H9 (cell line): Measurements from ENCODE around the gene MYOF. TPM values are rescaled to one million over a fixed set of nuclear protein-coding genes. Genes with fewer than 3 reads are reported as not detected.
A peak's percentile ranks its signal among the peaks of the same experiment; 100 is the strongest.

ENCODE experiments used
- DNase-seq: peaks from one replicate; pipeline ENCODE4 v3.0.0-alpha.2; 2017
- H2AFZ ChIP-seq: one replicate; pipeline ENCODE4 v1.6.1; 2013; ENCODE audit warnings: mild to moderate bottlenecking, low read length, control low read depth, moderate library complexity
- H2AK5ac ChIP-seq: 2 replicates; pipeline ENCODE4 v1.6.1; 2013; ENCODE audit warnings: low read length, control low read depth, mixed read lengths; ENCODE audit not compliant: insufficient read length
- H2BK120ac ChIP-seq: one replicate; pipeline ENCODE4 v1.6.1; 2013; ENCODE audit warnings: low read depth, mild to moderate bottlenecking, low read length, control low read depth, inconsistent platforms; ENCODE audit not compliant: poor library complexity, severe bottlenecking
- H2BK12ac ChIP-seq: 2 replicates; pipeline ENCODE4 v1.6.1; 2013; ENCODE audit warnings: low read length, control low read depth, mixed read lengths, low read depth; ENCODE audit not compliant: insufficient read length
- H2BK15ac ChIP-seq: 2 replicates; pipeline ENCODE4 v1.6.1; 2013; ENCODE audit warnings: low read depth, low read length, control low read depth
- H2BK20ac ChIP-seq: one replicate; pipeline ENCODE4 v1.6.1; 2013; ENCODE audit warnings: low read depth, mild to moderate bottlenecking, low read length, control low read depth, inconsistent platforms; ENCODE audit not compliant: poor library complexity, severe bottlenecking
- H2BK5ac ChIP-seq: 2 replicates; pipeline ENCODE4 v1.6.1; 2013; ENCODE audit warnings: low read length, control low read depth, mixed read lengths; ENCODE audit not compliant: insufficient read length
- H3K14ac ChIP-seq: 2 replicates; pipeline ENCODE4 v1.6.1; 2013; ENCODE audit warnings: low read length, control low read depth; ENCODE audit not compliant: insufficient read depth
- H3K18ac ChIP-seq: 2 replicates; pipeline ENCODE4 v1.6.1; 2013; ENCODE audit warnings: low read depth, mild to moderate bottlenecking, mixed read lengths, low read length, control low read depth; ENCODE audit not compliant: insufficient read length
- H3K23ac ChIP-seq: 2 replicates; pipeline ENCODE4 v1.6.1; 2013; ENCODE audit warnings: low read length, control low read depth, mixed read lengths, low read depth; ENCODE audit not compliant: insufficient read length
- H3K23me2 ChIP-seq: 2 replicates; pipeline ENCODE4 v1.6.1; 2013; ENCODE audit warnings: low read depth, mild to moderate bottlenecking, mixed read lengths, low read length, control low read depth; ENCODE audit not compliant: insufficient read length, poor library complexity, severe bottlenecking
- H3K27ac ChIP-seq: 2 replicates; pipeline ENCODE4 v1.5.1; 2013; ENCODE audit warnings: low read length, control low read depth, mixed read lengths, low read depth; ENCODE audit not compliant: insufficient read length
- H3K27me3 ChIP-seq: 2 replicates; pipeline ENCODE4 v1.6.1; 2013; ENCODE audit warnings: low read length, control low read depth, inconsistent platforms; ENCODE audit not compliant: insufficient read depth
- H3K4ac ChIP-seq: 2 replicates; pipeline ENCODE4 v1.6.1; 2013; ENCODE audit warnings: low read depth, mild to moderate bottlenecking, control low read depth, inconsistent platforms, low read length, moderate library complexity
- H3K4me1 ChIP-seq: 2 replicates; pipeline ENCODE4 v1.6.1; 2013; ENCODE audit warnings: low read length, control low read depth, inconsistent platforms; ENCODE audit not compliant: insufficient read depth
- H3K4me2 ChIP-seq: 2 replicates; pipeline ENCODE4 v1.6.1; 2013; ENCODE audit warnings: low read length, control low read depth, mixed read lengths; ENCODE audit not compliant: insufficient read length, insufficient read depth
- H3K56ac ChIP-seq: 2 replicates; pipeline ENCODE4 v1.6.1; 2013; ENCODE audit warnings: low read depth, mild to moderate bottlenecking, mixed read lengths, low read length, control low read depth; ENCODE audit not compliant: insufficient read length
- H3K79me1 ChIP-seq: 2 replicates; pipeline ENCODE4 v1.6.1; 2013; ENCODE audit warnings: low read depth, mild to moderate bottlenecking, moderate library complexity, low read length, control low read depth, inconsistent platforms; ENCODE audit not compliant: insufficient read depth, poor library complexity, severe bottlenecking
- H3K79me2 ChIP-seq: 2 replicates; pipeline ENCODE4 v1.6.1; 2013; ENCODE audit warnings: low read length, control low read depth, inconsistent platforms; ENCODE audit not compliant: insufficient read depth
- H3K9ac ChIP-seq: 2 replicates; pipeline ENCODE4 v1.6.1; 2013; ENCODE audit warnings: low read length, control low read depth, mixed read lengths; ENCODE audit not compliant: insufficient read length; ENCODE audit errors: extremely low read depth
- H3K9me3 ChIP-seq: one replicate; pipeline ENCODE4 v1.6.1; 2013; ENCODE audit warnings: low read depth, low read length, inconsistent platforms; ENCODE audit not compliant: control insufficient read depth
- H3T11ph ChIP-seq: one replicate; pipeline ENCODE4 v1.6.1; 2013; ENCODE audit warnings: mild to moderate bottlenecking, low read length, control low read depth, inconsistent platforms
- H4K20me1 ChIP-seq: one replicate; pipeline ENCODE4 v1.6.1; 2013; ENCODE audit not compliant: control insufficient read depth, insufficient read length, insufficient read depth
- H4K5ac ChIP-seq: 2 replicates; pipeline ENCODE4 v1.6.1; 2013; ENCODE audit warnings: low read depth, mild to moderate bottlenecking, mixed read lengths, low read length, control low read depth; ENCODE audit not compliant: insufficient read length
- H4K8ac ChIP-seq: replicated peaks from 2 replicates; pipeline ENCODE4 v1.6.1; 2013; ENCODE audit warnings: low read length, control low read depth, mixed read lengths, low read depth; ENCODE audit not compliant: insufficient read length
- H4K91ac ChIP-seq: 2 replicates; pipeline ENCODE4 v1.6.1; 2013; ENCODE audit warnings: low read depth, mild to moderate bottlenecking, moderate library complexity, mixed read lengths, low read length, control low read depth; ENCODE audit not compliant: insufficient read length
- H3K27ac Mint-ChIP-seq, 3 experiments: 2 replicates in 2 of 3; 3 replicates in 1 of 3; pipeline ENCODE4 v1.8.0; 2020 to 2021; ENCODE audit warnings: mixed read lengths in 3 of 3, mild to moderate bottlenecking in 1 of 3, moderate library complexity in 1 of 3
- H3K27me3 Mint-ChIP-seq: 2 replicates; pipeline ENCODE4 v1.8.0; 2021; ENCODE audit warnings: low read depth, mild to moderate bottlenecking, moderate library complexity, mixed read lengths
- H3K36me3 Mint-ChIP-seq, 3 experiments: 2 replicates in 2 of 3; 3 replicates in 1 of 3; pipeline ENCODE4 v1.8.0; 2020 to 2021; ENCODE audit warnings: low read depth in 3 of 3, mixed read lengths in 3 of 3; ENCODE audit not compliant: insufficient read depth in 1 of 3
- H3K4me1 Mint-ChIP-seq, 2 experiments: 2 replicates each; pipeline ENCODE4 v1.8.0; 2020; ENCODE audit warnings: mixed read lengths in 2 of 2
- H3K4me3 Mint-ChIP-seq, 2 experiments: 2 replicates in 1 of 2; 3 replicates in 1 of 2; pipeline ENCODE4 v1.8.0; 2020 to 2021; ENCODE audit warnings: mild to moderate bottlenecking in 2 of 2, mixed read lengths in 2 of 2, moderate library complexity in 1 of 2
- H3K9me3 Mint-ChIP-seq, 2 experiments: 2 replicates in 1 of 2; 3 replicates in 1 of 2; pipeline ENCODE4 v1.8.0; 2020; ENCODE audit warnings: mild to moderate bottlenecking in 2 of 2, mixed read lengths in 2 of 2, moderate library complexity in 1 of 2
- CTCF ChIP-seq: fragments of 200-600 bp; sonication (generic); conservative IDR thresholded peaks from 3 replicates; pipeline ENCODE4 v1.8.0; 2021; ENCODE audit warnings: antibody characterized with exemption, mild to moderate bottlenecking
- WGBS: extraction: QIAGEN DNeasy Blood & Tissue Kit; methylation state at CpG from one replicate; pipeline ENCODE4 v1.1.7; 2013; ENCODE audit warnings: missing lambda C conversion rate, low lambda C conversion rate, mixed read lengths; ENCODE audit not compliant: insufficient read length; ENCODE audit errors: extremely low coverage; 5-methylcytosine and 5-hydroxymethylcytosine counted together
- total RNA-seq: library from RNA; stranded (reverse); gene quantifications from 2 replicates; pipeline ENCODE4 v1.2.1, GENCODE V29; 2021

The MYOF gene
- total RNA-seq, 1 experiment from 2014 or later: 2.8 TPM

GRCh38 chr10:93447019-93447418 lies 35.1 kb downstream of the MYOF start:
- Histone ChIP-seq H4K91ac (no peak overlapping the region), H3K4me1 (no peaks in the 10 kb centered on the region; the same call in 1 of the 2 replicates), H3K23me2 (no peaks in the 10 kb centered on the region), H3K14ac (no peak overlapping the region), H3K79me1 (no peaks in the 10 kb centered on the region), H3K27ac (no peak overlapping the region), H3K18ac (peak overlapping the region; percentile 63), H3K23ac (no peak overlapping the region), H3T11ph (no peak overlapping the region), H2BK12ac (no peak overlapping the region), H2AFZ (no peak overlapping the region), H4K20me1 (no peaks in the 10 kb centered on the region), H3K79me2 (no peaks in the 10 kb centered on the region), H3K27me3 (no peaks in the 10 kb centered on the region), H4K8ac (no peak overlapping the region), H2BK15ac (no peak overlapping the region), H4K5ac (no peak overlapping the region), H2AK5ac (no peak overlapping the region), H2BK20ac (no peak overlapping the region), H2BK5ac (no peak overlapping the region), H2BK120ac (no peak overlapping the region), H3K4ac (no peak overlapping the region), H3K9me3 (no peaks in the 10 kb centered on the region), H3K56ac (no peak overlapping the region), H3K4me2 (no peak overlapping the region), H3K9ac (no peak overlapping the region)
- no CpG with 5 or more reads among the region's 6 CpGs for WGBS
- no peak for DNase-seq
- Mint-ChIP-seq H3K36me3 (0 out of 7 replicates have a peak, but pooled peaks cover 0 to 5% (median 0%) of the 10 kb centered on the region in 3 experiments), H3K4me1 (peaks cover 41 to 51% of the 10 kb centered on the region in 2 experiments), H3K27ac (peak overlapping the region; percentile 30 to 95 (median 90); a peak in 3 of 7 replicates), H3K9me3 (no peaks in the 10 kb centered on the region), H3K27me3 (no peaks in the 10 kb centered on the region; the same call in 1 of the 2 replicates), H3K4me3 (no peak overlapping the region)
- no peak for TF ChIP-seq CTCF
